Islet precursor cell (in vitro differentiated cells): ENCODE measurements around the gene ERG.

Experiments
- DNase-seq: peaks from one replicate; pipeline ENCODE4 v3.0.0-alpha.2; 2018

Gene ERG

GRCh38 chr21:38496224-38496623 is 2.1 kb downstream of the ERG start:
- DNase-seq, result no peak

DNA sequence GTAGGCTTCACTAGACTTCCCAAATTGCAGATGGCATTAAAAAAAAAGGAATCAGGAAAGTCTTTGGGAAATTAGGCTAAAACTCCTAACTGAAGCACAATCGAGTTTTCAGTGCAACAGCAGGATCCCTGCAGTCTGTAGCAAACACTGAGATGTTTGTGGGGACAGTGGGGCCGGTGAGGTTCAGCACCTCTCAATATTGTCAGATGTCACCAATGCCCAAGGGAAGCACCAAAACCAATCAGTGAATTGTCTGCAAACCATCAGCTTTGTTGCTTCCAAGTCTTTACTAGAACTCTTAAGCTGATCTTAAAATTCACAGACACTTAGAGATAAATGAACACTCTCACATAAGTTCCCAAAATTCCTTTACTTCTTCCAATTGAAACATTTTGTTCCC is 2.6 kb downstream of the ERG start:
- no peak for DNase-seq

DNA sequence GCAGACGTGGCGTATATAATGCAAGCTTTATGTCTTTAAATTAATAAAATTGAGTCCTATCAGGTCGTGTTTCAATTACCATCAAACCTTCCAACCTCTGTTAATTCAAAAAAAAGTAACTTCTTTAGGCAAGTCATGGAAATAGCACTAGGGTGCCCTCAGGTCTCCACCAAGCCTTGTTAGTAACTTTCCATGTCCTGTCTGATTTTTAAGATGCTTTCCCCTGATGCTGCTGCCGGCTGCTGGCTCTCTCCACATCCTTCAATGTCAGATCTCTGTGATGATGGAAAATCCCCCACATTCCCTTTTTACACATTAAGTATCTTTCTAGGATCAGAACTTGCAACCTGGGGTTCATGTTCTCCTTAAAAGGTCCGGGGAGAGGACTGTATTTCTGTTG is 3.0 kb downstream of the ERG start:
- DNase-seq, result no peak

GRCh38 chr21:38494703-38495102 is 3.6 kb downstream of the ERG start:
- no peak for DNase-seq

- no peak for DNase-seq
Measured at GRCh38 chr21:38494251-38494642, 4.0 kb downstream of the ERG start.

DNA sequence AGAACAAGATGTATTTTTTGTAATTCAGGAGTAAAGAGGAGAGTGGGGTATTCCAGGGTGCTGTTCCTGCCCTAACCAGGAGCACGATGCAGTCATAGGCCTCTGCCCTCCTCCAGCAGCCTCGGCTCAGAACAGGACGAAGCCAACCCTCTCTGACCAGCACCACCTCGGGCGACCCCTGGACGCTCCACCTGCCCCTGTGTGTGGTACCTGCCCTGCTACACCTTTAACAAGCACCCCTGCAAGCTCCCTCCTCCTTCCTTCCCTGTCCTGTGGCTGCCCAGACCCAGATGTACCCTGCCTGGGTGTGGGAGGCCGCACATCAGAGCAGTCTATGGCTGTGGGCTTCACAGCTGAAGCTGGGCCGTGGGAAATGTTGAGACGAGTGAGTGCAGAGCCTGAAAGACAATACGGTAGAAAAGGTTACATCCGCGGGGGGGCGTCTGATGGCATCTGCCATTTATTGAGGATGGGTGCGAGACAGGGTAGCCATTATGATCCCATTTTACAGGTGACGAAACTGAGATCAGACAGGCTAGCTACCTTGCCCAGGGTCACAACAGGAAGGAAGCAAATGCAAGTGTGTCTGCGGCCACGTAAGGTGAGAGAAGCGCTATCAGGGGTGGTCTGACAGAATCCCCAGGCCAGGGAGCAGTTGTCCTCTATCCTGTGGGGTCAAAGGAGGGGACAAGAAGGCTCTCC is 4.6 kb downstream of the ERG start:
- no peak for DNase-seq

- no peak for DNase-seq
Measured at GRCh38 chr21:38492007-38492406, 6.3 kb downstream of the ERG start.

DNA sequence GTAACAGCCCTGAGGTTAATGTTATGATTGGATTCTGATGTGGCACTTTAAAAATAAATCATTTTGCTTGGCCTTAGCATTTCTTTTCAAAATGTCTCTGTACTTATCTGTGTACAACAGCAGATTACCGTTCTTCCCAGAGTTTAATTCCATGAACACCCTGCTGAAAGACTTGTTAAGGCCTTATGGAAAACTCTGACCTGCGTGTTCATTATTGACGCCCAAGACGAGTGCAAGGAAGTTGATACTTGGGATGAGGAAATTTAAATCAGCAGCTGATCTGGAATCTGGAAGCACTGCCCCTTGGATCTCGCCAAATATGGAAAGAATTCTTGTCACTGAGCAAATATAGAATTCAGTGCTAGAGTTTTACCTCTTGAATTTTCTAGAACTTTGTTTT is 6.7 kb downstream of the ERG start:
- DNase-seq, result no peak

DNA sequence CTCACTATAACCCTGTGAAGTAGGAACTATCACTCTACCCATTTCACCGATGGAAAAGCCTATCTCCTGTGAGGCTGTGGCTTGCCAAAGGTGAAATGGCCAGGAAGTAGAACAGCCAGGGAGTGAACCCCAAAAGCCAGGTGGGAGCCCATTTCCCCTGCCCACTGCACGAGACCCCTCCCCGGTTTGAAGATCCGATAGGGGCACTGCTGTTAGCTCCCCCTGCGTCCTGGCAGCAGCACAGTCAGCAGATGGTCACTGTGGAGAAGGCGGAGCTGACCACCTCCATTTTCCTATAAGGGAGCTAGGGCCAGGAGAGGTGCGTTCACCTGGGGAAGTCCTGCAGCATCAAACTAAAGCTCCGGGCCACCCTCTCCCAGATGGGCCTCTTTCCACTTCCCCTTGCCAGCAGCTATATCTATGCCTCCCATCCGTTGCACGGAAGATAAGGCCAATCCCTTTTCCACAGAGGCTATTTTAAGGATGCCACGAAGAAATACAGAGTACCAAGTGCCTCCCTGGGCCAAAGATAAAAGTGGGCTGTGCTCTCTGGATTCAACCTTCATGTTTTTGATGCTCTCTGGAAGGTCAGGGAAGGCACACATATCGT is 7.8 kb downstream of the ERG start:
- no peak for DNase-seq

- DNase-seq, result no peak
Measured at GRCh38 chr21:38489729-38490128, 8.5 kb downstream of the ERG start.

- DNase-seq, result no peak
Measured at GRCh38 chr21:38489271-38489652, 9.0 kb downstream of the ERG start.

- DNase-seq, result no peak
Measured at GRCh38 chr21:38488640-38489270, 9.5 kb downstream of the ERG start.

- no peak for DNase-seq
Measured at GRCh38 chr21:38487901-38488639, 10.2 kb downstream of the ERG start.

DNA sequence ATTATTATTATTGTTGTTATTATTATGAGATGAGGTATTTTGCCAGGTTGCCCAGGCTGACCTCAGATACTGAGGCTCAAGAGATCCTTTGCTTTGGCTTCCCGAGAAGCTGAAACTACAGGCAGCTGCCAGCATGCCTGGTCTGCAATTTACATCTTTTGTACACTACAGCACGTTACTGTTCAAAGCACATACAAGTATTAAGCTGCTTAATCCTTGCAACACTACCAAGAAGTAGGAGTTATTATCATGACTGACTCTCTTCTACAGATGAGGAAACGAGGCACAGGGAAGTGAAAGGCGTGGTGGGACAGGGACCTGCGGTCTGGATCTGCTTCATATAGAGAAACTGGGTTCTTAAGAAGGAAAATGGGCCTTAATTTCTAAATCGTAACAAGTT is 11.6 kb downstream of the ERG start:
- DNase-seq, result no peak

DNA sequence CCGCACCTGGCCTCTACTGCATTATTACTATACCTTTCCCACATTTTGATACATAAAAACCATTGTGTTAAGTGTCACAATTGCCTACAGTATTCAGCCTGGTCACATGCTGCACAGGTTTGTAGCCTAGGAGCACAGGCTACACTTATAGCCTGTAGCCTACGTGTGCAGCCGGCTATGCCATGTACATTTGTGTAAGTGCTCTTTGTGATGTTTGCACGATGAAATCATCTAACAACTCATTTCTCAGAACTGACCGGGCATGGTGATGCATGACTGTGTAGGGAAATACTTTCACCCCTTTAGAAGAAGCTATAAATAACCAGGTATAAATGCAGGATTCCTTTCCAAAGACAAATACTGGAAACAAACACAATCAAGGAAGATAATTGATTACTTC is 12.1 kb downstream of the ERG start:
- DNase-seq, result no peak

DNA sequence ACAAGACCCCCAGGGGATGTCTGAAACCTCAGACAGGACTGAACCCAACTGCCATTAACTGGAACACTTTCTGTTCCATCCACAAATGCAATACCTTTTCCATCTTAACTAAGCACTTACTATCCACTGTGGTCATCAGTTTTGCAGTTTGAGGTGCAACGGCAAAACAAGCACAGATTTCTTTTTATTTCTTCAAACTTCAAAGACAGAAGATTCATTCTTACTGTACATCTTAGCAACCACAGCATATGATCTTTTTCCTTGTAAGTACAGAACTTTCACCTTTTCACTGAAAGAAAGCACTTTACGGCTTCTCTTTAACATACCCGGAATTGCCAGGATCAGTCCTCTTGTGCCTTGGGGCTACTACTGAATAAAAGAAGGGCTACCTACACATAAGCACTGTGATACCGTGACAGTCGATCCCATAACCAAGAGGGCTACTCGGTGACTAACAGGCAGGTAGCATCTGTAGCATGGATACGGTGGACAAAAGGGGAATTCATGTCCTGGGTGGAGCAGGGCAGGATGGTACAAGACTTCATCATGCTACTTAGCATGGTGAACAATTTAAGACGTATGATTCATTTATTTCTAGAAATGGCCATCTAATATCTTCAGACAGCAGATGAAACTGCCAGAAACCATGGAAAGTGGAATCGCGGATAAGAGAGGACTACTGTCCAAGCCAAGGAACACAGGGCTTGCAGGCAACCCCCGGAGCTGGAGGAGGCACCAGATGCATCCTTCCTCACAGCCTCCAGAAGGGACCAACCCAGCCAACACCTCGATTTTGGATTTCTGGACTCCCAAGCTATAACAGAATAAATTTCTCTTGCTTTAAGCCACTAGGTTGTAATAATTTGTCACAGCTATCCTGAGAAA is 18.4 kb downstream of the ERG start:
- DNase-seq, result no peak

DNA sequence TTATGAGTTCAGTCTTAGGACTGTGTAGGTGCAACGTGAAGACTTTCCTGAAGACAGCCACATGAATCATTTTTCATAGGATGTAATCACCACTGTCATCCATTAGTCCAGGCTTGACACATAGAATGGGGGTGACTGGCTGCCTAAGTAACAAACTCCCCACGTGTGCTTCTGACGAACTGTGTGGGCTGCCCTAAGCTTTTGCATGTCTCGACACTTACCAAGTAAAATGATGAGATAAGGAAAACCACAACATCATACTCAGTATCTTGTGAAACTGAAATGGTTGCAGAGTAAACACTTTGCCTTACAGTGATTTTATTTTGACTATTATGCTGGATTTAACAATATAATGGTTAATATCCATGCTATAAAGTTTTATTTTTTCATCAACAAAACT is 19.5 kb downstream of the ERG start:
- no peak for DNase-seq

GRCh38 chr21:38477226-38477625 is 21.1 kb downstream of the ERG start:
- DNase-seq, result no peak

- DNase-seq, result no peak
Measured at GRCh38 chr21:38476385-38476784, 21.9 kb downstream of the ERG start.

DNA sequence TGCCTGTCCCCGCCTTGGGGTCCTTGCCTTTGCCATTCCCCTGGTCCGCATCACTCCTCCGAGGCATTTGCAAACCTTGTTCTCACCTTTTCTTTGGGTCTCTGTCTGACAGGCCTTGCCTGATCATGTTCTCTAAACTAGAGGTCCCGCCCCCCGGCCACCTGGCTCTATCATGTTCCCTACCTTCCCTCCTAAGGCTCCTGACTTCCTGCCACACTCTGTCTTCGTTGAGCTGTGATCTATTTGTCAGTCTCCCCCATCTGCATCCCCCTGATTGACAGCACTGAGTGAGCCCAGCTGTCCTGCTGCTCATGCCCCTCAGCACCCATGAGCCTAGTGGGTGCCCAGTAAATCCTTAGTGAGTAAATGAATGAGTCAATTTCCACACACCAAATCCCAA is 22.8 kb downstream of the ERG start:
- no peak for DNase-seq

DNA sequence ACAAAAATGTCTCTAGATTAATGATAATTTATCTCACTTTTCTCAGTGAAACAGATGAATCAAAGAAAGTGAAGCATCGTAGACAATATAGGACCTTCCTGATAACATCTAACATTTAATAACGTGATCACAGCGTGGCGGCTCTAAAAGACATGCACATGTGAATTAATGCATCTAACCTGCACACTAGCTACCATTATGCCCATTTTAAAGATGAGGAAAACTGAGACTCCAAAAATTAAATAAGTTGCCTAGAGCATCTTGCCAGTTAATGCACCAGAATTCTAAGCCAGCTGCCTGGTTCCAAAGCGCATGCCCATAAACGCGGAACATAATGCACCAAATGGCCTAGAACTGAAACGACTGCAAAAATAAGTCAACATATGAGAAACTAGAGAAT is 23.5 kb downstream of the ERG start:
- DNase-seq, result no peak

DNA sequence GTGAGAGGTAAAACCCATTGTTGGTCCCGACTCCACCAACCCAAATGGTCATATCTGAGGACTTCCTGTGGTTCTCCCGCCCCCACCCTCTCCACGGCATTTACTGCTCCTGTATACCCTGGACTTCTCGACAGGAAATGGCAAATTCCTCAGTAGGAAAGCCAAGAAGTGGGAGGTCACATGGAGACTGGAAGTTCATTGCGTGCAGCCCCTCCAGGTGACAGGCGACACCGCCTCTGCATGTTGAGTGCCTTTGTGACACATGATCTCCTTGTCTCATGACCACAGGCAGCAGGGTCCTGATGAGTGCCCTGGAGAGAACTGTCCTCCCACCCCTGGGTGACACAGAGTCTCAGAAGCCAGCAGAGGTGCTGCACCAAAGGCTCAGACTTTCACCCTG is 24.2 kb downstream of the ERG start:
- DNase-seq, result no peak
